GM12878 (cell line): ENCODE results near the gene DEFB124. TPM values are rescaled to one million over a fixed set of nuclear protein-coding genes. Genes with fewer than 3 reads are reported as not detected.
"Not testable (repeated sequence)": the region's sequence is repeated elsewhere in the genome, so short reads cannot be mapped to it uniquely, and the experiment has no call there.

Experiments used
- ATAC-seq: fragments of 200-7000 bp; cut with Tn5 transposase; 3 replicates; pipeline ENCODE4 v1.9.1; 2020; ENCODE audit warnings: mild to moderate bottlenecking, moderate library complexity
- BruUV-seq: library from RNA; stranded (reverse); fragments of 400-500 nt; replicated peaks from 2 replicates; lab custom pipeline; 2021; lab: Mats Ljungman, UMichigan
- CTCF ChIA-PET: fragments of 300-600 bp; sonication (Branson Sonifier 250); formaldehyde crosslinking; extraction: SDS; loops from one replicate; lab custom pipeline; 2021; ENCODE audit warnings: inconsistent platforms; lab: Yijun Ruan, JAX
- POLR2A ChIA-PET: fragments of 350-600 bp; formaldehyde crosslinking; extraction: SDS; loops from one replicate; lab custom pipeline; 2021; ENCODE audit warnings: inconsistent platforms; lab: Charles Lee
- RAD21 ChIA-PET: fragments of 300-600 bp; sonication (Branson Sonifier 250); formaldehyde crosslinking; loops from one replicate; lab custom pipeline; 2023; ENCODE audit warnings: antibody characterized with exemption; ENCODE audit not compliant: unreplicated experiment; lab: Charles Lee
- SMC1A ChIA-PET: fragments of 300-600 bp; sonication (Branson Sonifier 250); formaldehyde crosslinking; loops from one replicate; lab custom pipeline; 2023; ENCODE audit not compliant: unreplicated experiment, uncharacterized antibody; lab: Charles Lee
- DNase-seq: peaks from one replicate; pipeline ENCODE4 v3.0.0-alpha.2; 2011; ENCODE audit warnings: low read depth, low spot score
- FAIRE-seq: peaks from 3 replicates; lab custom pipeline; 2011; peaks lifted over from hg19 to GRCh38; lab: Jason Lieb, UNC
- H2AFZ ChIP-seq: 2 replicates; pipeline ENCODE4 v1.6.0; 2011; ENCODE audit warnings: low read depth, low read length, control low read depth; ENCODE audit not compliant: control insufficient read depth
- H3K27ac ChIP-seq: 2 replicates; pipeline ENCODE4 v1.5.1; 2011; ENCODE audit warnings: control low read depth; ENCODE audit not compliant: control insufficient read depth, insufficient read depth
- H3K27me3 ChIP-seq, 2 experiments: replicated peaks in 1 of 2; 2 replicates each; pipeline versions ENCODE4 v1.6.0 to v1.6.1; 2011; ENCODE audit warnings: low read length in 1 of 2; ENCODE audit not compliant: control insufficient read depth in 2 of 2, insufficient read depth in 2 of 2
- H3K36me3 ChIP-seq, 2 experiments: 2 replicates each; pipeline ENCODE4 v1.5.1; 2011; ENCODE audit warnings: low read length in 1 of 2; ENCODE audit not compliant: control insufficient read depth in 2 of 2, insufficient read depth in 2 of 2
- H3K4me1 ChIP-seq: 2 replicates; pipeline ENCODE4 v1.6.1; 2011; ENCODE audit warnings: mild to moderate bottlenecking, low read length, moderate library complexity, mixed read lengths; ENCODE audit not compliant: control insufficient read depth, insufficient read depth
- H3K4me2 ChIP-seq: 2 replicates; pipeline ENCODE4 v1.6.0; 2011; ENCODE audit warnings: control low read depth; ENCODE audit not compliant: control insufficient read depth, insufficient read depth
- H3K4me3 ChIP-seq: fragments of 200-600 bp; sonication (generic); 2 replicates; pipeline ENCODE4 v1.5.1; 2016
- H3K79me2 ChIP-seq: 2 replicates; pipeline ENCODE4 v1.6.0; 2011; ENCODE audit warnings: low read length; ENCODE audit not compliant: control insufficient read depth, insufficient read depth
- H3K9ac ChIP-seq: 2 replicates; pipeline ENCODE4 v1.8.0; 2011; ENCODE audit warnings: low read length, control low read depth, mixed read lengths; ENCODE audit not compliant: control insufficient read depth, insufficient read depth
- H3K9me3 ChIP-seq: replicated peaks from 3 replicates; pipeline ENCODE4 v1.5.1; 2011; ENCODE audit warnings: mild to moderate bottlenecking, low read length; ENCODE audit not compliant: control insufficient read depth, insufficient read depth
- H4K20me1 ChIP-seq: 2 replicates; pipeline ENCODE4 v1.6.0; 2011; ENCODE audit not compliant: control insufficient read depth, insufficient read depth
- BMI1 ChIP-seq: fragments of 450-650 bp; IDR thresholded peaks from 2 replicates; pipeline ENCODE4 v1.6.1; 2016; ENCODE audit warnings: mild to moderate bottlenecking, moderate library complexity, borderline replicate concordance
- MYB ChIP-seq: fragments of 150-350 bp; IDR thresholded peaks from 2 replicates; pipeline ENCODE4 v1.6.1; 2014; ENCODE audit warnings: mild to moderate bottlenecking, low read depth, low read length, borderline replicate concordance
- USF2 ChIP-seq: IDR thresholded peaks from 2 replicates; pipeline ENCODE4 v1.6.1; 2011; ENCODE audit warnings: low read depth, low read length, improper control_type of control experiment, borderline replicate concordance
- ZNF622 ChIP-seq: fragments of 450-650 bp; IDR thresholded peaks from 2 replicates; pipeline ENCODE4 v1.6.1; 2017; ENCODE audit warnings: mild to moderate bottlenecking, inconsistent platforms
- ZZZ3 ChIP-seq: IDR thresholded peaks from 2 replicates; pipeline ENCODE4 v1.6.1; 2011; ENCODE audit warnings: low read depth; ENCODE audit not compliant: control insufficient read depth, insufficient read length
- WGBS: methylation state at CpG from one replicate; pipeline ENCODE4 v1.1.6; 2016; ENCODE audit warnings: low lambda C conversion rate; ENCODE audit not compliant: insufficient replicate concordance, insufficient coverage; ENCODE audit errors: missing lambda C conversion rate; 5-methylcytosine and 5-hydroxymethylcytosine counted together
- in situ Hi-C: fragments of 300-500 bp; cut with MboI; formaldehyde crosslinking; loops from 9 replicates; pipeline ENCODE4 v1.14.3; 2018; ENCODE audit warnings: mixed read lengths
- intact Hi-C: fragments of 100-400 bp; cut with micrococcal nuclease; formaldehyde crosslinking; loops from one replicate; pipeline ENCODE4 v1.14.2; 2022; ENCODE audit not compliant: unreplicated experiment
- polyA plus RNA-seq, 11 experiments: library from polyadenylated mRNA; depleted of rRNA in 4 of 11; unstranded in 6 of 11; stranded (reverse) in 5 of 11; fragments of >200 nt; fragmentation: Nextera tagmentation in 4 of 11; fragmentation: Illumina TruSeq in 1 of 11; extraction: Ambion mirVana in 4 of 11; extraction: Trizol in 1 of 11; gene quantifications; 1 replicate in 1 of 11; 2 replicates in 10 of 11; pipeline versions ENCODE4 v1.2.1 to v1.2.3, GENCODE V29; 2011 to 2016; ENCODE audit warnings: inconsistent platforms in 2 of 11, missing spikeins in 2 of 11, low read depth in 1 of 11
- total RNA-seq, 4 experiments: library from RNA; depleted of rRNA in 3 of 4; stranded (reverse); fragments of >200 nt in 3 of 4; fragmentation: Illumina TruSeq in 1 of 4; extraction: Trizol in 1 of 4; gene quantifications; 2 replicates each; pipeline versions ENCODE4 v1.2.1 to v1.2.3, GENCODE V29; 2013 to 2021
- TF ChIP-seq, protein P1 (sequence below): IDR thresholded peaks from 2 replicates; pipeline ENCODE4 v1.6.1; 2012; ENCODE audit warnings: low read depth, low read length, improper control_type of control experiment

DEFB124 gene
- total and polyA plus RNA-seq, 10 of the 15 experiments (the other 5 are each of a cell fraction or from before 2014, with no cell fraction given), result not detected

- DNase-seq, H3K36me3 ChIP-seq, H3K27ac ChIP-seq, H2AFZ ChIP-seq, RAD21 ChIA-PET, H3K4me2 ChIP-seq, BruUV-seq, H3K9ac ChIP-seq, H3K4me1 ChIP-seq, in situ Hi-C loops, H3K4me3 ChIP-seq, POLR2A ChIA-PET, H3K9me3 ChIP-seq, ATAC-seq, H4K20me1 ChIP-seq, intact Hi-C loops, H3K27me3 ChIP-seq, FAIRE-seq, H3K79me2 ChIP-seq, SMC1A ChIA-PET, CTCF ChIA-PET: not testable (repeated sequence)
- 76% methylated on average over 17 of the region's 48 CpGs for WGBS
These were observed 47.9 kb downstream of the DEFB124 start for GRCh38 chr20:31426891-31427551.

DNA sequence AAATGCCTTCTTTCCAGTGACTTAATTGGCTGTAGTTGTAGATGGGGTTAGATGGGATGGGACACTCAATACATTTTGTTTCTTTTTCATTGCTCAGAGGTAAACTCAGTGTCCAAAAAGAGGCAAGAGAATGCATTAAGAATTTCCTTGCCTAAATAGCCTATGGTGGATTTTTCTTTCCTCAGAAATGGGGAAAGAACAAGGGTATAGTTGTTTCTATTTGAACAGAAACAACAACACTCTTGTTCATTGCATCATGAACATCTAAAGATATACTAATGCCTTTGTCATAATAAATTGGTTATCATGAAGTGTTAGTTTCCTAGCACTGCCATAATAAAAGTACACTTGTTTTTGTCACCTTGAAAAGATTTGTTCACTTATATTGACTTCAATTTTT, 49.1 kb downstream of the DEFB124 start:
- FAIRE-seq (no peak), ATAC-seq (no peak), DNase-seq (no peak)
- RAD21 ChIA-PET, result no interaction called here
- POLR2A ChIA-PET, result no interaction called here
- no peaks in the 10 kb centered on the region for H3K79me2 ChIP-seq
- no peak overlapping the region for H3K27ac ChIP-seq
- H3K36me3 ChIP-seq, result no peaks in the 10 kb centered on the region
- intact Hi-C loops, result no loop called here
- no peaks in the 10 kb centered on the region for H4K20me1 ChIP-seq
- CTCF ChIA-PET, result interaction anchor here (1.7 kb wide), 1 partner anchor 77 kb away, joined by 6 read pairs; no protein-coding TSS in a partner anchor
- no peaks in the 10 kb centered on the region for H3K27me3 ChIP-seq
- in situ Hi-C loops, result no loop called here
- SMC1A ChIA-PET, result no interaction called here
- TF ChIP-seq BMI1 (no peak), USF2 (no peak), ZZZ3 (no peak), ZNF622 (no peak), MYB (no peak)
- TF ChIP-seq, protein P1, sequence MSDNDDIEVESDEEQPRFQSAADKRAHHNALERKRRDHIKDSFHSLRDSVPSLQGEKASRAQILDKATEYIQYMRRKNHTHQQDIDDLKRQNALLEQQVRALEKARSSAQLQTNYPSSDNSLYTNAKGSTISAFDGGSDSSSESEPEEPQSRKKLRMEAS, result no peak
- no peak overlapping the region for H3K4me3 ChIP-seq
- H3K9ac ChIP-seq, result no peak overlapping the region
- no peaks in the 10 kb centered on the region for H3K4me1 ChIP-seq
- H2AFZ ChIP-seq, result no peak overlapping the region
- no peaks in the 10 kb centered on the region for H3K9me3 ChIP-seq
- BruUV-seq, result no TSS peak
- H3K4me2 ChIP-seq, result no peak overlapping the region
